Germinal center (tissue), 1 donor: ENCODE data around the gene PATJ.
"Not testable (repeated sequence)": the region's sequence is repeated elsewhere in the genome, so short reads cannot be mapped to it uniquely, and the experiment has no call there.

Experiments used
- DNase-seq: peaks from one replicate; pipeline ENCODE4 v3.0.0; 2012; ENCODE audit warnings: mixed read lengths, low spot score

PATJ gene

GRCh38 chr1:61818992-61819391 lies 76.7 kb downstream of the PATJ start:
- DNase-seq, result no peak

- no peak for DNase-seq
Observed at GRCh38 chr1:61819421-61819820, 77.1 kb downstream of the PATJ start.

GRCh38 chr1:61825393-61825792 lies 83.1 kb downstream of the PATJ start:
- no peak for DNase-seq

GRCh38 chr1:61828805-61829204 lies 86.5 kb downstream of the PATJ start:
- no peak for DNase-seq

GRCh38 chr1:61836649-61837048 lies 94.4 kb downstream of the PATJ start:
- no peak for DNase-seq

GRCh38 chr1:61837607-61838006 lies 95.3 kb downstream of the PATJ start:
- DNase-seq, result not testable (repeated sequence)

- no peak for DNase-seq
Observed at GRCh38 chr1:61839679-61840078, 97.4 kb downstream of the PATJ start.

GRCh38 chr1:61842036-61842435 lies 99.8 kb downstream of the PATJ start:
- DNase-seq, result no peak

- no peak for DNase-seq
Observed at GRCh38 chr1:61842863-61843514, 100.7 kb downstream of the PATJ start.

- DNase-seq, result no peak
Observed at GRCh38 chr1:61844006-61844405, 101.7 kb downstream of the PATJ start.

GRCh38 chr1:61844664-61845063 lies 102.4 kb downstream of the PATJ start:
- not testable (repeated sequence) for DNase-seq

- DNase-seq, result no peak
Observed at GRCh38 chr1:61851235-61851634, 109.0 kb downstream of the PATJ start.

- DNase-seq, result peak; percentile 7
Observed at GRCh38 chr1:61851849-61852669, 109.8 kb downstream of the PATJ start.

- no peak for DNase-seq
Observed at GRCh38 chr1:61852670-61853015, 110.4 kb downstream of the PATJ start.

- DNase-seq, result no peak
Observed at GRCh38 chr1:61853583-61853982, 111.3 kb downstream of the PATJ start.

- no peak for DNase-seq
Observed at GRCh38 chr1:61864489-61864888, 122.2 kb downstream of the PATJ start.

GRCh38 chr1:61865646-61866220 lies 123.5 kb downstream of the PATJ start:
- peak; percentile 8 for DNase-seq

- DNase-seq, result no peak
Observed at GRCh38 chr1:61869691-61870109, 127.4 kb downstream of the PATJ start.

- DNase-seq, result no peak
Observed at GRCh38 chr1:61872206-61872605, 129.9 kb downstream of the PATJ start.

GRCh38 chr1:61873581-61873980 lies 131.3 kb downstream of the PATJ start:
- DNase-seq, result no peak

GRCh38 chr1:61873994-61874393 lies 131.7 kb downstream of the PATJ start:
- DNase-seq, result no peak

- no peak for DNase-seq
Observed at GRCh38 chr1:61875198-61875597, 132.9 kb downstream of the PATJ start.

- DNase-seq, result not testable (repeated sequence)
Observed at GRCh38 chr1:61879887-61880474, 137.7 kb downstream of the PATJ start.
